ENCODE measurements around the gene ERF.
A peak's percentile ranks its signal among the peaks of the same experiment; 100 is the strongest.

The ERF gene

DNA sequence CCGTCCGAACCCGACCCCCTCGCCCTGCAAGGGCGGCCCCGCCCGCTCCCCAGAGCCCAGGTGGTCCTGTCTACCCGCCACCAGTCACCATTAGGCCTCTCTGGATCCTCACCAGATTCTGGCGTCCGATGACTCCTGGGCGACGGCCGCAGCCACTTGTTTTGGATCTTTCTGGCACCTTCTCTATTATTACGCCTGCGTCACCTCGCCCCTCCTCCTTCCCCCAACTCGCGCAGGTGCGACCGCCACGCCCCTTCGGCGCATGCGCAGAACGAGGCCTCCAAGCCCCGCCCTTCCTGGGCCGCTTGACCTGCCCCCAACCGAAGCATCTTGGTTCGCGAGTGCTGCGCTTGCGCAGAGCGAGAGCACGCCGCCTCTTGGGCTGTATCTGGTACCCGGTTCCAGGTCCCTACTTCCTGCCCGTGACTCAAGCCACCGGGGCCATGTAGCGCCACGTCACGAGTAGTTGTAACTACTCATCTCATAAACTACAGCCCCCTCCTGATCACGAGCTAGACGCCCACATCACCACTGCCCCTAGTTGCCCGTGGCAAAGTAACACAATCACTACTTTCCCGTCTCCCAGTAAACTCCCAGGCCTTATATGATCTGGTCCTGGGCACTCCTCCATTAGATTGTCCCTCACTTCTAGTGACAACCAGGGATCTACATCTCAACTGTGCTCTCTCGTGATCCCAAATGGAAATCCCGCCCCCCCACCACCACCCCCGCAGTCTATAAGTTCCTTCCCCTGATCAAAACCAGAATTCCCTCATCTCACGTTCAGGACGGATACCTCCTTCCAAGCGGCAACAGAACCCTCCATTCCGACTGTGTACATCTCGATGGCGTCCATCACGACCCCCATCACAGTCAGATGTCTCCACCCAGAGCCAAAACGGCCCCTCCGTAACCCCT lies 37.1 kb downstream of the ERF start, which contains the start of gene DEDD2:
Gene DEDD2 (minus strand): TSS at position 158 of the 918 bp plus-strand sequence. CDS start 670 bp downstream, outside the sequence.
- Histone ChIP-seq H3K9me3 (ENCODE audit: control insufficient read depth, low read length) (no peaks in the 10 kb centered on the region), H2BK5ac (ENCODE audit: low read depth, low read length, poor library complexity, severe bottlenecking) (no peak within 1 kb of the TSS), H3K27ac (ENCODE audit: low read length, poor library complexity, severe bottlenecking) (peak within 1 kb of the TSS; percentile 82), H3K27me3 (ENCODE audit: control insufficient read depth in 1 of 2, insufficient read depth in 1 of 2, low read length in 2 of 2) (no peaks in the 10 kb centered on the region), H4K91ac (ENCODE audit: low read length) (peak within 1 kb of the TSS; percentile 92), H3K4me3 (ENCODE audit: insufficient read depth in 1 of 2, low read depth in 1 of 2, low read length in 2 of 2) (peak within 1 kb of the TSS; percentile 87 to 91), H4K8ac (ENCODE audit: low read length) (peak within 1 kb of the TSS; percentile 98), H3K4me1 (ENCODE audit: control insufficient read depth, insufficient read depth, low read depth, low read length) (peaks cover 28% of the 10 kb centered on the region), H3K4ac (ENCODE audit: low read depth in 1 of 2, low read length in 2 of 2) (peak within 1 kb of the TSS; percentile 84 to 93), H3K14ac (ENCODE audit: low read length in 2 of 2) (peak within 1 kb of the TSS in 1 of 2 experiments; percentile 93), H3K23ac (ENCODE audit: low read length in 2 of 2) (peak within 1 kb of the TSS in 1 of 2 experiments; percentile 98), H3K4me2 (ENCODE audit: low read length, poor library complexity, severe bottlenecking) (peak within 1 kb of the TSS; percentile 98), H3K79me1 (replicated peaks; ENCODE audit: low read length, poor library complexity, severe bottlenecking) (peaks cover 26% of the 10 kb centered on the region), H3K18ac (ENCODE audit: low read depth in 1 of 2, low read length in 2 of 2) (peak within 1 kb of the TSS; percentile 88 to 94), H2AK5ac (ENCODE audit: low read length, severe bottlenecking) (peak within 1 kb of the TSS; percentile 69), H3K36me3 (ENCODE audit: control insufficient read depth in 1 of 2, insufficient read depth in 2 of 2, low read depth in 1 of 2, low read length in 2 of 2) (peaks cover 11 to 30% of the 10 kb centered on the region in 2 experiments), H2BK12ac (ENCODE audit: low read length in 2 of 2) (peak within 1 kb of the TSS; percentile 80 to 87), H3K9ac (ENCODE audit: low read length) (peak within 1 kb of the TSS; percentile 94), H2BK120ac (ENCODE audit: low read depth, low read length) (peak within 1 kb of the TSS; percentile 83), H2AFZ (ENCODE audit: low read depth, low read length) (peak within 1 kb of the TSS; percentile 69), H2BK15ac (ENCODE audit: low read depth, poor library complexity, severe bottlenecking) (peak within 1 kb of the TSS; percentile 88)
- DNase-seq, result peak; percentile 98
- 14% methylated on average over 52 of the region's 57 CpGs for WGBS

DNA sequence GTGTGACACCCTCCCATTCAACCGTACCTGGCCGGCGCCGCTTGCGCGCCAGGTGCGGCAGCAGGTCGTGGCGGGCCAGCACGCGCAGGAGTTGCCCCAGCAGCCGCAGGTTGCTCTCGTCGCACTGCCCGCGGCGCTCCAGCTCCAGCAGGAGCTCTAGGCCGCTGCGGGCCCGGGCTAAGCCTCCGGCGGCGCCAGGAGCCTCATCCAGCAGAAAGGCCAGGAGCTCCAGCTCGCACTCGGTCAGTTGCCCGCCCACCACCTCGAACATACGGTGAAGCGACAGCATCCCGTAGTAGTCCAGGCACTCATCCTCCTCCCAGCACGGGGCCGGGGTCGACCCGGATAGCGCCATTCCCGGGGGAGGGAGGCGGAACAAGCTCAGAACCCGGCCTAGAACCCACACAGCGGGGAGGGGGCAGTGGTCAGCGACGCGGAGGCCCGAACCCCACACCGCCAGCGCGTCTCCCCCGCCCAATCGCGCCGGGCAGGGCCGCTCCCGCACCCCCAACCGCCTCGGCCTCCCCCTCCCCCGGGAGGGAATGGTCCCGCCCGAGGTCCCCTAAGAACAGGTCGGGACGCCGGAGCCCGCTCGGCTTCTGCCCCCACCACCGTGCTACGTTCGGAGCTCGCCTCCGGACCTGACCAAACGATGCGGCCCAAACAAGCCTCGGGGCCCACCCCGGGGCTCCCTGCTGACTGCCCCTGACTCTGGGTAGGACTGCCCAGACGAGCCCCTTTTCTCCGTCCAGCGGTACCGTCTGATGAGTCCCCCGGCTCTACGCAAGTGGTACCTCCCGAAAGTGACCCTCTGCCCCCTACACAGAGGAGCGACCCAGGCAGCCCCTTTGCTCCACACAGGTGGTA lies 38.0 kb downstream of the ERF start:
- peaks cover 28% of the 10 kb centered on the region for H3K4me1 ChIP-seq (ENCODE audit: control insufficient read depth, insufficient read depth, low read depth, low read length)
- H2BK5ac ChIP-seq (ENCODE audit: low read depth, low read length, poor library complexity, severe bottlenecking), result no peak overlapping the region
- peak overlapping the region; percentile 87 to 91 for H3K4me3 ChIP-seq (ENCODE audit: insufficient read depth in 1 of 2, low read depth in 1 of 2, low read length in 2 of 2)
- H2BK120ac ChIP-seq (ENCODE audit: low read depth, low read length), result peak overlapping the region; percentile 83
- no peak overlapping the region for H2AK5ac ChIP-seq (ENCODE audit: low read length, severe bottlenecking)
- H2BK12ac ChIP-seq (ENCODE audit: low read length in 2 of 2), result peak overlapping the region in 1 of 2 experiments; percentile 75
- H2BK15ac ChIP-seq (ENCODE audit: low read depth, poor library complexity, severe bottlenecking), result peak overlapping the region; percentile 84
- H3K18ac ChIP-seq (ENCODE audit: low read depth in 1 of 2, low read length in 2 of 2), result peak overlapping the region; percentile 45 to 88
- H3K9me3 ChIP-seq (ENCODE audit: control insufficient read depth, low read length), result no peaks in the 10 kb centered on the region
- peak overlapping the region; percentile 69 for H2AFZ ChIP-seq (ENCODE audit: low read depth, low read length)
- peaks cover 27% of the 10 kb centered on the region for H3K79me1 ChIP-seq (replicated peaks; ENCODE audit: low read length, poor library complexity, severe bottlenecking)
- peak overlapping the region; percentile 64 to 67 for H3K4ac ChIP-seq (ENCODE audit: low read depth in 1 of 2, low read length in 2 of 2)
- peaks cover 19 to 32% of the 10 kb centered on the region in 2 experiments for H3K36me3 ChIP-seq (ENCODE audit: control insufficient read depth in 1 of 2, insufficient read depth in 2 of 2, low read depth in 1 of 2, low read length in 2 of 2)
- H3K4me2 ChIP-seq (ENCODE audit: low read length, poor library complexity, severe bottlenecking), result peak overlapping the region; percentile 98
- H4K91ac ChIP-seq (ENCODE audit: low read length), result peak overlapping the region; percentile 88
- 1% methylated on average over 73 of the region's 79 CpGs for WGBS
- peak overlapping the region in 1 of 2 experiments; percentile 98 for H3K23ac ChIP-seq (ENCODE audit: low read length in 2 of 2)
- no peaks in the 10 kb centered on the region for H3K27me3 ChIP-seq (ENCODE audit: control insufficient read depth in 1 of 2, insufficient read depth in 1 of 2, low read length in 2 of 2)
- H3K27ac ChIP-seq (ENCODE audit: low read length, poor library complexity, severe bottlenecking), result peak overlapping the region; percentile 56
- peak overlapping the region in 1 of 2 experiments; percentile 93 for H3K14ac ChIP-seq (ENCODE audit: low read length in 2 of 2)
- H4K8ac ChIP-seq (ENCODE audit: low read length), result peak overlapping the region; percentile 84
- DNase-seq, result peak; percentile 58
- peak overlapping the region; percentile 94 for H3K9ac ChIP-seq (ENCODE audit: low read length)

DNA sequence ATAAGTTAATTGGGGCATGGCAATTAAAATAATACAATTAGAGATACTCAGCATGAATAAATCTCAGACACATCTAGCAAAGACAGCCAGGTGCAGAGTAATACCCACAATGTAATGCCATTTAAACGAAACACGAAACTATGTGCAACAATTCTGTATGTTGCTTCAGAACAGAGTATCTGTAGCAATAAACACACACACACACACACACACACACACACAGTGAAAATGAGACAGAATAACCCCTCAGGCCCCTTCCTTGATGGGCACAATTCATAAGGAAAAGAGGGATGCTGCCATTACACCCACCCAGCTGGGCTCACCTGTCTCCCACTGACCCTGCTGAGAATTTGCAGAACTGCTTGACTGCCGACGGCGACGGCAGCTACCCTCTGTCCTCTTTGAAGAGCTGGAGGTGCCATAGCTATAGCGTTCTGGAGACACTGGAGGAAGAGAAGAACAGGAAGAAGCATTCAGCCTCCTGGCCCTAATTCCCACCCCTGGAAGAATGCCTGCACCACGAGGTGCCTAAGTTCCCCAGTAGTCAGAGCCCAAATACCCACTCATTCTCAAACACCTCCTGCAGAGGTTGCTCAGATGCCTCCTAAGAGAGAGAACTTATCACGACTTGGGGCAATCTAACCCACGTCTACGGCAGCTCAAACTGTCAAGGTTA lies 40.0 kb downstream of the ERF start:
- H3K9ac ChIP-seq (ENCODE audit: low read length), result no peak overlapping the region
- H3K18ac ChIP-seq (ENCODE audit: low read depth in 1 of 2, low read length in 2 of 2), result no peak overlapping the region
- no peak overlapping the region for H2BK120ac ChIP-seq (ENCODE audit: low read depth, low read length)
- H3K27me3 ChIP-seq (ENCODE audit: control insufficient read depth in 1 of 2, insufficient read depth in 1 of 2, low read length in 2 of 2), result no peaks in the 10 kb centered on the region
- no peak overlapping the region for H2BK12ac ChIP-seq (ENCODE audit: low read length in 2 of 2)
- no peaks in the 10 kb centered on the region for H3K9me3 ChIP-seq (ENCODE audit: control insufficient read depth, low read length)
- H2AK5ac ChIP-seq (ENCODE audit: low read length, severe bottlenecking), result no peak overlapping the region
- H3K36me3 ChIP-seq (ENCODE audit: control insufficient read depth in 1 of 2, insufficient read depth in 2 of 2, low read depth in 1 of 2, low read length in 2 of 2), result peaks cover 25 to 34% of the 10 kb centered on the region in 2 experiments
- no peak for DNase-seq
- H2BK5ac ChIP-seq (ENCODE audit: low read depth, low read length, poor library complexity, severe bottlenecking), result no peak overlapping the region
- H4K8ac ChIP-seq (ENCODE audit: low read length), result no peak overlapping the region
- no peak overlapping the region for H3K4me3 ChIP-seq (ENCODE audit: insufficient read depth in 1 of 2, low read depth in 1 of 2, low read length in 2 of 2)
- H3K4me1 ChIP-seq (ENCODE audit: control insufficient read depth, insufficient read depth, low read depth, low read length), result peaks cover 20% of the 10 kb centered on the region
- H3K23ac ChIP-seq (ENCODE audit: low read length in 2 of 2), result no peak overlapping the region
- no peak overlapping the region for H2BK15ac ChIP-seq (ENCODE audit: low read depth, poor library complexity, severe bottlenecking)
- no peak overlapping the region for H2AFZ ChIP-seq (ENCODE audit: low read depth, low read length)
- H3K27ac ChIP-seq (ENCODE audit: low read length, poor library complexity, severe bottlenecking), result no peak overlapping the region
- no peak overlapping the region for H4K91ac ChIP-seq (ENCODE audit: low read length)
- no peak overlapping the region for H3K4ac ChIP-seq (ENCODE audit: low read depth in 1 of 2, low read length in 2 of 2)
- H3K79me1 ChIP-seq (replicated peaks; ENCODE audit: low read length, poor library complexity, severe bottlenecking), result peaks cover 29% of the 10 kb centered on the region
- no peak overlapping the region for H3K14ac ChIP-seq (ENCODE audit: low read length in 2 of 2)
- 94% methylated on average over 9 of the region's 11 CpGs for WGBS
- no peak overlapping the region for H3K4me2 ChIP-seq (ENCODE audit: low read length, poor library complexity, severe bottlenecking)

Data from mesenchymal stem cell (in vitro differentiated cells and primary cell).